Upper lobe of right lung (tissue), 1 donor: ENCODE measurements around the gene HBA2. TPM values are rescaled to one million over a fixed set of nuclear protein-coding genes. Genes with fewer than 3 reads are reported as not detected.

Experiments used
- ATAC-seq: fragments of 200-7000 bp; cut with Tn5 transposase; one replicate; pipeline ENCODE4 v1.9.1; 2020; ENCODE audit warnings: mild to moderate bottlenecking, moderate library complexity
- DNase-seq: peaks from one replicate; pipeline ENCODE4 v3.0.0-alpha.2; 2020
- H3K27ac ChIP-seq: fragments of 200-600 bp; one replicate; pipeline ENCODE4 v1.8.0; 2022
- H3K27me3 ChIP-seq: fragments of 200-600 bp; one replicate; pipeline ENCODE4 v1.8.0; 2022; ENCODE audit warnings: mild to moderate bottlenecking
- H3K36me3 ChIP-seq: fragments of 200-600 bp; one replicate; pipeline ENCODE4 v1.8.0; 2022
- H3K4me1 ChIP-seq: fragments of 200-600 bp; one replicate; pipeline ENCODE4 v1.8.0; 2022
- H3K4me3 ChIP-seq: fragments of 200-600 bp; one replicate; pipeline ENCODE4 v1.8.0; 2022; ENCODE audit warnings: mild to moderate bottlenecking
- H3K9me3 ChIP-seq: fragments of 200-600 bp; one replicate; pipeline ENCODE4 v1.8.0; 2022
- intact Hi-C: fragments of 100-400 bp; cut with DNase I; formaldehyde crosslinking; loops from one replicate; pipeline ENCODE4 v1.11.0; 2022
- total RNA-seq: library from RNA; stranded (reverse); fragmentation: NEBNext Ultra II Directional; extraction: Animal tissue kit (Norgen Biotek cat#: 25700); gene quantifications from one replicate; pipeline ENCODE4 v1.2.1, GENCODE V29; 2021
- TF ChIP-seq, protein P1 (sequence below): fragments of 200-600 bp; IDR thresholded peaks from one replicate; pipeline ENCODE4 v1.8.0; 2022; ENCODE audit warnings: antibody characterized with exemption
- donor health status: DM: no; HTN: yes; CAD: no; lungs with severe emphysema.

The HBA2 gene
- total RNA-seq, 1 donor from 2014 or later = 248 TPM

DNA sequence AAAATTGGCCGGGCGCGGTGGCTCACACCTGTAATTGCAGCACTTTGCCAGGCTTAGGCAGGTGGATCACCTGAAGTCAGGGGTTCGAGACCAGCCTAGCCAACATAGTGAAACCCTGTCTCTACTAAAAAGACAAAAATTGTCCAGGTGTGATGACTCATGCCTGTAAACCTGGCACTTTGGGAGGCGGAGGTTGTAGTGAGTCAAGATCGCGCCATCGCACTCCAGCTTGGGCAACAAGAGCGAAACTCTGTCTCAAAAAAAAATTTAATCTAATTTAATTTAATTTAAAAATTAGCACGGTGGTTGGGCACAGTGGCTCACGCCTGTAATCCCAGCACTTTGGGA lies 6.0 kb downstream of the HBA2 start:
- Histone ChIP-seq H3K27ac (no peak overlapping the region), H3K27me3 (peaks cover 57% of the 10 kb centered on the region), H3K9me3 (no peaks in the 10 kb centered on the region), H3K36me3 (no peaks in the 10 kb centered on the region), H3K4me3 (no peak overlapping the region), H3K4me1 (peaks cover 18% of the 10 kb centered on the region)
- ATAC-seq (no peak), DNase-seq (no peak)
- TF ChIP-seq, protein P1, sequence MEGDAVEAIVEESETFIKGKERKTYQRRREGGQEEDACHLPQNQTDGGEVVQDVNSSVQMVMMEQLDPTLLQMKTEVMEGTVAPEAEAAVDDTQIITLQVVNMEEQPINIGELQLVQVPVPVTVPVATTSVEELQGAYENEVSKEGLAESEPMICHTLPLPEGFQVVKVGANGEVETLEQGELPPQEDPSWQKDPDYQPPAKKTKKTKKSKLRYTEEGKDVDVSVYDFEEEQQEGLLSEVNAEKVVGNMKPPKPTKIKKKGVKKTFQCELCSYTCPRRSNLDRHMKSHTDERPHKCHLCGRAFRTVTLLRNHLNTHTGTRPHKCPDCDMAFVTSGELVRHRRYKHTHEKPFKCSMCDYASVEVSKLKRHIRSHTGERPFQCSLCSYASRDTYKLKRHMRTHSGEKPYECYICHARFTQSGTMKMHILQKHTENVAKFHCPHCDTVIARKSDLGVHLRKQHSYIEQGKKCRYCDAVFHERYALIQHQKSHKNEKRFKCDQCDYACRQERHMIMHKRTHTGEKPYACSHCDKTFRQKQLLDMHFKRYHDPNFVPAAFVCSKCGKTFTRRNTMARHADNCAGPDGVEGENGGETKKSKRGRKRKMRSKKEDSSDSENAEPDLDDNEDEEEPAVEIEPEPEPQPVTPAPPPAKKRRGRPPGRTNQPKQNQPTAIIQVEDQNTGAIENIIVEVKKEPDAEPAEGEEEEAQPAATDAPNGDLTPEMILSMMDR = no peak
- intact Hi-C loops = no loop called here

DNA sequence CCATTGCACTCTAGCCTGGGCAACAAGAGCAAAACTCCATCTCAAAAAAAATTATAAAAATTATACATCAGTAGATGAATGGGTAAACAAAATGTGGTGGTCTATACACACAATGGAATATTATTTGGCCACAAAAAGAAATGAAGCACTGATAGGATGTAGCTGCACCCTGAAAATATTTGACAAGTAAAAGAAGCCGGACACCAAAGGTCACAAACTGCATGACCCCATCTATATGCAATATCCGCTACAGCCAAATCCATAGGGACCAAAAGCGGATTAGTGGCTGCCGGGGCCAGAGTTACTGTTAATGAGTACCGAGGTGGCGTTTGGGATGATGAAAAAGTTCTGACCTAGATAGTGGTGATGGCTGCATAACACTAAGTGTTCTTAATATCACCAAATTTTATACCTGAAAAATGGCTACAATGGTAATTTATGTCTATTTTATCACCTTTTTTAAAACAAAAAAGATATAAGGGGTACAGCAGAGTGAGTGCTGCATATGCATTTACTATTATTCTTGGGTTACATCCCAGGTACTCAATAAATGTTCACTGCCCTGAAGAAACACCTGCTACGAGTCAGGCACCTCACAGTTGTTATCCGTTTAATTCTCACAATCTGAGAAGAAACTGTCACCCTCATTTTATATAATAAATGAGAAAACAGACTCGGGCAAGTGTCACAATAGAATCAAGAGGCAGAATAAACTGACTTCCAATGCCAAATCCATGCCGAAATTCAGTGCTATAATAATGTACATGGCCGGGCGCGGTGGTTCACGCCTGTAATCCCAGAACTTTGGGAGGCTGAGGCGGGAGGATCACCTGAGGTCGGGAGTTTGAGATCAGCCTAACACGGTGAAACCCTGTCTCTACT lies 6.8 kb downstream of the HBA2 start:
- no peak for DNase-seq
- ATAC-seq = no peak
- intact Hi-C loops = no loop called here
- peaks cover 56% of the 10 kb centered on the region for H3K27me3 ChIP-seq
- no peak overlapping the region for H3K4me3 ChIP-seq
- TF ChIP-seq, protein P1 = no peak
- H3K27ac ChIP-seq = no peak overlapping the region
- peaks cover 18% of the 10 kb centered on the region for H3K4me1 ChIP-seq
- H3K36me3 ChIP-seq = no peaks in the 10 kb centered on the region
- no peaks in the 10 kb centered on the region for H3K9me3 ChIP-seq

DNA sequence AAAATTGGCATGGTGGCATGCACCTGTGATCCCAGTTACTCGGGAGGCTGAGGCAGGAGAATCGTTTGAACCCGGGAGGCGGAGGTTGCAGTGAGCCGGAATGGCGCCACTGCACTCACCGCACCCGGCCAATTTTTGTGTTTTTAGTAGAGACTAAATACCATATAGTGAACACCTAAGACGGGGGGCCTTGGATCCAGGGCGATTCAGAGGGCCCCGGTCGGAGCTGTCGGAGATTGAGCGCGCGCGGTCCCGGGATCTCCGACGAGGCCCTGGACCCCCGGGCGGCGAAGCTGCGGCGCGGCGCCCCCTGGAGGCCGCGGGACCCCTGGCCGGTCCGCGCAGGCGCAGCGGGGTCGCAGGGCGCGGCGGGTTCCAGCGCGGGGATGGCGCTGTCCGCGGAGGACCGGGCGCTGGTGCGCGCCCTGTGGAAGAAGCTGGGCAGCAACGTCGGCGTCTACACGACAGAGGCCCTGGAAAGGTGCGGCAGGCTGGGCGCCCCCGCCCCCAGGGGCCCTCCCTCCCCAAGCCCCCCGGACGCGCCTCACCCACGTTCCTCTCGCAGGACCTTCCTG lies 7.5 kb downstream of the HBA2 start, which contains the start of gene HBQ1:
Gene HBQ1, plus strand, starts transcription at position 359 of the 575 bp plus-strand sequence. Its CDS starts 28 bp downstream, at position 387.
- H3K36me3 ChIP-seq = no peaks in the 10 kb centered on the region
- no peak within 1 kb of the TSS for H3K27ac ChIP-seq
- TF ChIP-seq, protein P1 = peak; percentile 35
- peaks cover 49% of the 10 kb centered on the region for H3K27me3 ChIP-seq
- H3K4me1 ChIP-seq = peaks cover 18% of the 10 kb centered on the region
- H3K4me3 ChIP-seq = peak within 1 kb of the TSS; percentile 35
- no peaks in the 10 kb centered on the region for H3K9me3 ChIP-seq
- ATAC-seq (peak; percentile 36), DNase-seq (no peak)
- intact Hi-C loops = no loop called here

DNA sequence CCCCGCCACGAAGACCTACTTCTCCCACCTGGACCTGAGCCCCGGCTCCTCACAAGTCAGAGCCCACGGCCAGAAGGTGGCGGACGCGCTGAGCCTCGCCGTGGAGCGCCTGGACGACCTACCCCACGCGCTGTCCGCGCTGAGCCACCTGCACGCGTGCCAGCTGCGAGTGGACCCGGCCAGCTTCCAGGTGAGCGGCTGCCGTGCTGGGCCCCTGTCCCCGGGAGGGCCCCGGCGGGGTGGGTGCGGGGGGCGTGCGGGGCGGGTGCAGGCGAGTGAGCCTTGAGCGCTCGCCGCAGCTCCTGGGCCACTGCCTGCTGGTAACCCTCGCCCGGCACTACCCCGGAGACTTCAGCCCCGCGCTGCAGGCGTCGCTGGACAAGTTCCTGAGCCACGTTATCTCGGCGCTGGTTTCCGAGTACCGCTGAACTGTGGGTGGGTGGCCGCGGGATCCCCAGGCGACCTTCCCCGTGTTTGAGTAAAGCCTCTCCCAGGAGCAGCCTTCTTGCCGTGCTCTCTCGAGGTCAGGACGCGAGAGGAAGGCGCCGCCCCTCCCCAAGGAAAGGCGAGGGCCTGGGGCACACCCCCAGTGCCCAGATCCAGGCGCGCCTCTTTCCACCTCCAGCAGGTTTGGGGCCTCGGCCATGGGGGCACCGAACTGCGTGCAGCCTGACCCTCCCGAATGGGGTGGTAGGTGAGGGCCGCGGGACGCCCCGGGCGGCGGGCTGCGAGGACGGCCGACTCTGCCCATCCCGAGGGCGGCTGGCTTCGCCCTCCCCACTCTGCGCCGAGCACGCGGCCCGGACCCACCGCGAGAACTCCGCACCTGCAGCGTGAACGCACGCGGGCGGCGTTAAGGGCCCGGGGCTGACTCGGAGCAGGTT lies 8.2 kb downstream of the HBA2 start:
- peaks cover 18% of the 10 kb centered on the region for H3K4me1 ChIP-seq
- ATAC-seq (peak; percentile 93), DNase-seq (peak; percentile 89)
- H3K4me3 ChIP-seq = peak overlapping the region; percentile 35
- TF ChIP-seq, protein P1 = no peak
- H3K27ac ChIP-seq = no peak overlapping the region
- H3K36me3 ChIP-seq = no peaks in the 10 kb centered on the region
- peaks cover 41% of the 10 kb centered on the region for H3K27me3 ChIP-seq
- H3K9me3 ChIP-seq = no peaks in the 10 kb centered on the region
- intact Hi-C loops = no loop called here

DNA sequence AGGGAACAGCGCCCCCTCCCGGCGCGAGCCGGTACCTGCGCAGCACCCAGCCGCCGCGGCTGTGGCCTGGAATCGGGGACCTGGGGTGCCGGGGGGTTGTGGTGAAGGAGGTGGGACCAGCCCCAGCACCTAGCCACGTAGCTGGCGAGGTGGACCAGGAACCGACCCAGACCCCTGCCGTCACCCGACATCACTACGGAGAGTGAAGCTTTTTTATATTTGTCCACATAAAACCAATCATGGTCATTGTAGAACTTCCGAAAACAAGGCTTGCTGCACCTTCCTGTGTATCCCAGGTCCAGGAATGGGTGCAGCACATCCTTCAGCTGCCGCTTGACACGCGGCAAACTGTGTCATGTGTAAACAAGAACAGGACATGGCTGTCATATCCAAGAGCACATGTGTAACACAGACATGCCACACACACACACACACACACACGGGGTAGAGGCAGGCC lies 8.9 kb downstream of the HBA2 start:
- TF ChIP-seq, protein P1 = peak; percentile 96
- no peak for DNase-seq

More for the DNA sequence above, 8.9 kb downstream of the HBA2 start:
- no peaks in the 10 kb centered on the region for H3K36me3 ChIP-seq
- H3K4me3 ChIP-seq = peak overlapping the region; percentile 35
- H3K27me3 ChIP-seq = peaks cover 40% of the 10 kb centered on the region
- peaks cover 18% of the 10 kb centered on the region for H3K4me1 ChIP-seq
- intact Hi-C loops = no loop called here
- H3K9me3 ChIP-seq = no peaks in the 10 kb centered on the region
- H3K27ac ChIP-seq = no peak overlapping the region
- no peak for ATAC-seq
